ENCODE results near the gene SPIB. TPM values are rescaled to one million over a fixed set of nuclear protein-coding genes. Genes with fewer than 3 reads are reported as not detected.
A peak's percentile ranks its signal among the peaks of the same experiment; 100 is the strongest.

SPIB gene
- total RNA-seq, 4 donors from 2014 or later = 0.66 to 3.5 (median 0.90) TPM; not detected in 1

GRCh38 chr19:50431343-50432220 lies 12.8 kb downstream of the SPIB start:
- H3K27me3 ChIP-seq = peaks cover 0 to 78% of the 10 kb centered on the region in 2 donors
- H3K27ac ChIP-seq = peak overlapping the region; percentile 14 to 77 (median 64)

GRCh38 chr19:50432221-50433028 lies 13.7 kb downstream of the SPIB start, which contains the start of gene MYBPC2:
MYBPC2 (plus strand) TSS chr19:50432892; CDS start chr19:50432954, 62 bp downstream.
- no peak for DNase-seq (ENCODE audit: low spot score in 2 of 2)
- Histone ChIP-seq H3K36me3 (no peaks in the 10 kb centered on the region), H3K27ac (peak within 1 kb of the TSS; percentile 14 to 77 (median 64)), H3K9me3 (no peaks in the 10 kb centered on the region), H3K27me3 (peaks cover 0 to 74% of the 10 kb centered on the region in 2 donors), H3K4me1 (peaks cover 0 to 30% (median 19%) of the 10 kb centered on the region in 4 donors), H3K4me3 (peak within 1 kb of the TSS; percentile 42 to 78 (median 64))
- TF ChIP-seq CTCF (IDR thresholded peaks at IDR 0.05) (no peak), EP300 (IDR thresholded peaks at IDR 0.05) (no peak), POLR2A (IDR thresholded peaks at IDR 0.05) (no peak)
- 3 to 8% methylated on average over 21 to 23 of the region's 40 CpGs for WGBS, 2 donors

More at GRCh38 chr19:50431343-50432220, 12.8 kb downstream of the SPIB start:
- Histone ChIP-seq H3K4me1 (peaks cover 0 to 30% (median 19%) of the 10 kb centered on the region in 4 donors), H3K4me3 (peak overlapping the region; percentile 42 to 78 (median 64)), H3K36me3 (no peaks in the 10 kb centered on the region), H3K9me3 (no peaks in the 10 kb centered on the region)
- TF ChIP-seq CTCF (IDR thresholded peaks at IDR 0.05) = no peak
- peak in 1 of 2 donors; percentile 36 for TF ChIP-seq EP300 (IDR thresholded peaks at IDR 0.05)
- no peak for TF ChIP-seq POLR2A (IDR thresholded peaks at IDR 0.05)
- peak; percentile 49 to 78 for DNase-seq (ENCODE audit: low spot score in 2 of 2)
- WGBS, 2 donors = 0 to 1% methylated on average over 35 to 41 of the region's 54 CpGs

GRCh38 chr19:50433201-50434180 lies 14.8 kb downstream of the SPIB start:
- Histone ChIP-seq H3K27me3 (peaks cover 0 to 63% of the 10 kb centered on the region in 2 donors), H3K27ac (no peak overlapping the region)

GRCh38 chr19:50434525-50434924 lies 15.8 kb downstream of the SPIB start:
- no peaks in the 10 kb centered on the region for H3K36me3 ChIP-seq
- no peak for TF ChIP-seq POLR2A (IDR thresholded peaks at IDR 0.05)
- no peak for TF ChIP-seq CTCF (IDR thresholded peaks at IDR 0.05)
- TF ChIP-seq EP300 (IDR thresholded peaks at IDR 0.05) = no peak
- H3K4me1 ChIP-seq = peaks cover 0 to 21% (median 14%) of the 10 kb centered on the region in 4 donors
- H3K4me3 ChIP-seq = no peak overlapping the region
- peaks cover 0 to 55% of the 10 kb centered on the region in 2 donors for H3K27me3 ChIP-seq
- 28 to 34% methylated on average over 12 of the region's 12 CpGs for WGBS, 2 donors
- H3K9me3 ChIP-seq = no peaks in the 10 kb centered on the region
- DNase-seq (ENCODE audit: low spot score in 2 of 2) = no peak
- no peak overlapping the region for H3K27ac ChIP-seq

More at GRCh38 chr19:50433201-50434180, 14.8 kb downstream of the SPIB start:
- H3K4me3 ChIP-seq = no peak overlapping the region
- H3K4me1 ChIP-seq = peaks cover 0 to 22% (median 14%) of the 10 kb centered on the region in 4 donors
- H3K9me3 ChIP-seq = no peaks in the 10 kb centered on the region
- TF ChIP-seq POLR2A (IDR thresholded peaks at IDR 0.05) (no peak), EP300 (IDR thresholded peaks at IDR 0.05) (no peak)
- no peaks in the 10 kb centered on the region for H3K36me3 ChIP-seq
- WGBS, 2 donors = 67 to 69% methylated on average over 18 to 19 of the region's 19 CpGs
- DNase-seq (ENCODE audit: low spot score in 2 of 2) = no peak
